CD4-positive, alpha-beta T cell (primary cell): ENCODE data around the gene HRH3. TPM values are rescaled to one million over a fixed set of nuclear protein-coding genes. Genes with fewer than 3 reads are reported as not detected.

Experiments used
- ATAC-seq: fragments of 200-7000 bp; cut with Tn5 transposase; one replicate; pipeline ENCODE4 v1.10.0; 2022; ENCODE audit warnings: mild to moderate bottlenecking; ENCODE audit not compliant: poor library complexity
- CTCF ChIA-PET: fragments of 350-600 bp; sonication (Branson Sonifier 250); formaldehyde crosslinking; loops from one replicate; lab custom pipeline; 2021; ENCODE audit warnings: antibody characterized with exemption, inconsistent platforms; lab: Charles Lee
- POLR2A ChIA-PET: fragments of 350-600 bp; sonication (Branson Sonifier 250); formaldehyde crosslinking; loops from one replicate; lab custom pipeline; 2021; ENCODE audit warnings: antibody characterized with exemption, inconsistent platforms; lab: Charles Lee
- DNase-seq, 14 experiments: peaks; one replicate each; pipeline ENCODE4 v3.0.0-alpha.2; 2013 to 2020; ENCODE audit warnings: mixed read lengths in 2 of 14
- H3K27ac ChIP-seq, 2 donors: one replicate each; pipeline versions ENCODE4 v1.5.1 to v1.7.0; 2013; ENCODE audit warnings: low read length in 2 of 2, low read depth in 1 of 2, mild to moderate bottlenecking in 1 of 2
- H3K27me3 ChIP-seq, 2 experiments: 1 replicate in 1 of 2; 2 replicates in 1 of 2; pipeline versions ENCODE4 v1.6.1 to v1.7.0; 2013; ENCODE audit warnings: low read length in 2 of 2, control low read depth in 1 of 2, mild to moderate bottlenecking in 1 of 2, moderate library complexity in 1 of 2; ENCODE audit not compliant: insufficient read depth in 2 of 2, control insufficient read depth in 1 of 2
- H3K36me3 ChIP-seq: one replicate; pipeline ENCODE4 v1.6.1; 2013; ENCODE audit warnings: low read length, control low read depth; ENCODE audit not compliant: insufficient read depth
- H3K4me1 ChIP-seq: one replicate; pipeline ENCODE4 v1.6.1; 2013; ENCODE audit warnings: low read length, control low read depth; ENCODE audit not compliant: insufficient read depth
- H3K4me3 ChIP-seq: one replicate; pipeline ENCODE4 v1.5.1; 2013; ENCODE audit warnings: mild to moderate bottlenecking, low read length, moderate library complexity
- H3K9me3 ChIP-seq, 2 experiments: 1 replicate in 1 of 2; 2 replicates in 1 of 2; pipeline versions ENCODE4 v1.6.1 to v1.7.0; 2013; ENCODE audit warnings: low read length in 2 of 2, mild to moderate bottlenecking in 2 of 2, control low read depth in 1 of 2, moderate library complexity in 1 of 2; ENCODE audit not compliant: control insufficient read depth in 1 of 2, insufficient read depth in 1 of 2
- H3K27ac Mint-ChIP-seq: one replicate; pipeline ENCODE4 v1.8.0; 2020; ENCODE audit warnings: mixed read lengths
- H3K27me3 Mint-ChIP-seq: one replicate; pipeline ENCODE4 v1.8.0; 2021; ENCODE audit warnings: mixed read lengths
- H3K36me3 Mint-ChIP-seq: one replicate; pipeline ENCODE4 v1.8.0; 2021; ENCODE audit warnings: low read depth, mixed read lengths
- H3K4me1 Mint-ChIP-seq: one replicate; pipeline ENCODE4 v1.8.0; 2021; ENCODE audit warnings: low read depth, mixed read lengths
- H3K4me3 Mint-ChIP-seq: one replicate; pipeline ENCODE4 v1.8.0; 2020; ENCODE audit warnings: mild to moderate bottlenecking, mixed read lengths
- H3K9me3 Mint-ChIP-seq: one replicate; pipeline ENCODE4 v1.8.0; 2020; ENCODE audit warnings: mixed read lengths
- intact Hi-C, 2 experiments: fragments of 100-400 bp; cut with DNase I in 1 of 2; cut with micrococcal nuclease in 1 of 2; formaldehyde crosslinking; loops; one replicate each; pipeline versions ENCODE4 v1.15.1 to v1.9.0; 2023 to 2025; cut with DNase I, micrococcal nuclease
- total RNA-seq, 174 experiments: library from RNA in 2 of 174; stranded (reverse) in 2 of 174; gene quantifications; one replicate each; pipeline ENCODE4 v1.2.3 and lab custom pipeline; 2021 to 2026
- TF ChIP-seq, protein P1 (sequence below): fragments of 200-600 bp; IDR thresholded peaks from one replicate; pipeline ENCODE4 v1.8.0; 2022; ENCODE audit warnings: antibody characterized with exemption, mild to moderate bottlenecking

Gene HRH3
- total RNA-seq, 2 experiments from 2014 or later = not detected

DNA sequence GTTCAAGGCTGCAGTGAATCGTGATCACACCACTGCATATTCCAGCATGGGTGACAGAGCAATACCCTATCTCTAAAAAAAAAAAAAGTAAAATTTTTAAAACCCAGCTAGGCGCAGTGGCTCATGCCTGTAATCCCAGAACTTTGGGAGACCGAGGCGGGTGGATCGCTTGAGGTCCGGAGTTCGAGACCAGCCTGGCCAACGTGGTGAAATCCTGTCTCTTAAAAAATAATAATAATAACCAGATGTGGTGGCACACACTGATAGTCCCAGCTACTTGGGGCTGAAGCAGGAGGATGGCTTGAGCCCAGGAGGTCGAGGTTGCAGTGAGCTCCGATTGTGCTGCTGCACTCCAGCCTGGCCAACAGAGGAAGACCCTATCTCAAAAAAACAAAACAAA lies 23.8 kb downstream of the HRH3 start:
- Mint-ChIP-seq H3K4me3 (no peak overlapping the region), H3K9me3 (no peaks in the 10 kb centered on the region), H3K4me1 (no peaks in the 10 kb centered on the region), H3K27ac (no peak overlapping the region), H3K27me3 (no peaks in the 10 kb centered on the region), H3K36me3 (peaks cover 53% of the 10 kb centered on the region)
- Histone ChIP-seq H3K27me3 (no peaks in the 10 kb centered on the region), H3K4me1 (no peaks in the 10 kb centered on the region), H3K9me3 (no peaks in the 10 kb centered on the region), H3K4me3 (no peak overlapping the region), H3K27ac (no peak overlapping the region), H3K36me3 (peaks cover 65% of the 10 kb centered on the region)
- TF ChIP-seq, protein P1, sequence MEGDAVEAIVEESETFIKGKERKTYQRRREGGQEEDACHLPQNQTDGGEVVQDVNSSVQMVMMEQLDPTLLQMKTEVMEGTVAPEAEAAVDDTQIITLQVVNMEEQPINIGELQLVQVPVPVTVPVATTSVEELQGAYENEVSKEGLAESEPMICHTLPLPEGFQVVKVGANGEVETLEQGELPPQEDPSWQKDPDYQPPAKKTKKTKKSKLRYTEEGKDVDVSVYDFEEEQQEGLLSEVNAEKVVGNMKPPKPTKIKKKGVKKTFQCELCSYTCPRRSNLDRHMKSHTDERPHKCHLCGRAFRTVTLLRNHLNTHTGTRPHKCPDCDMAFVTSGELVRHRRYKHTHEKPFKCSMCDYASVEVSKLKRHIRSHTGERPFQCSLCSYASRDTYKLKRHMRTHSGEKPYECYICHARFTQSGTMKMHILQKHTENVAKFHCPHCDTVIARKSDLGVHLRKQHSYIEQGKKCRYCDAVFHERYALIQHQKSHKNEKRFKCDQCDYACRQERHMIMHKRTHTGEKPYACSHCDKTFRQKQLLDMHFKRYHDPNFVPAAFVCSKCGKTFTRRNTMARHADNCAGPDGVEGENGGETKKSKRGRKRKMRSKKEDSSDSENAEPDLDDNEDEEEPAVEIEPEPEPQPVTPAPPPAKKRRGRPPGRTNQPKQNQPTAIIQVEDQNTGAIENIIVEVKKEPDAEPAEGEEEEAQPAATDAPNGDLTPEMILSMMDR = no peak
- intact Hi-C loops = no loop called here
- DNase-seq (no peak), ATAC-seq (no peak)
- ChIA-PET POLR2A (interaction anchor here (0.6 kb wide), 1 partner anchor 381 kb away, joined by 3 read pairs; no protein-coding TSS in a partner anchor), CTCF (no interaction called here)

DNA sequence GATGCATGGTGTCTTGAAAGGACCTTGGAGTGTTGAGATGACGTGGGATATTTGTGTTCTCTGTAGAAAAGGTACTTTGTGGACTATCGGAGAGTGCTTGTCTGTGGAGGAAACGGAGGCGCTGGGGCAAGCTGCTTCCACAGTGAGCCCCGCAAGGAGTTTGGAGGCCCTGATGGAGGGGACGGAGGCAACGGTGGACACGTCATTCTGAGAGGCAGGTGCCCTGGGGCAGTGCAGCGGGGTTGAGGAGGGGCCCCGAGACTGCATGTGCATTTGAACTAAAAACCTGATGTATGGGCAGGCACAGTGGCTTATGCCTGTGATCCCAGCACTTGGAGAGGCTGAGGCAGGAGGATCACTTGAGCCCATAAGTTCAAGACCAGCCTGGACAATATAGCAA lies 24.3 kb downstream of the HRH3 start:
- Histone ChIP-seq H3K27ac (no peak overlapping the region), H3K4me3 (no peak overlapping the region), H3K27me3 (no peaks in the 10 kb centered on the region), H3K4me1 (no peaks in the 10 kb centered on the region), H3K9me3 (no peaks in the 10 kb centered on the region), H3K36me3 (peaks cover 65% of the 10 kb centered on the region)
- Mint-ChIP-seq H3K36me3 (peaks cover 51% of the 10 kb centered on the region), H3K9me3 (no peaks in the 10 kb centered on the region), H3K4me3 (no peak overlapping the region), H3K27me3 (no peaks in the 10 kb centered on the region), H3K27ac (no peak overlapping the region), H3K4me1 (no peaks in the 10 kb centered on the region)
- intact Hi-C loops = no loop called here
- TF ChIP-seq, protein P1 = no peak
- ATAC-seq = no peak
- DNase-seq = no peak
- ChIA-PET POLR2A (interaction anchor here (0.6 kb wide), 1 partner anchor 382 kb away, joined by 3 read pairs; no protein-coding TSS in a partner anchor), CTCF (no interaction called here)

DNA sequence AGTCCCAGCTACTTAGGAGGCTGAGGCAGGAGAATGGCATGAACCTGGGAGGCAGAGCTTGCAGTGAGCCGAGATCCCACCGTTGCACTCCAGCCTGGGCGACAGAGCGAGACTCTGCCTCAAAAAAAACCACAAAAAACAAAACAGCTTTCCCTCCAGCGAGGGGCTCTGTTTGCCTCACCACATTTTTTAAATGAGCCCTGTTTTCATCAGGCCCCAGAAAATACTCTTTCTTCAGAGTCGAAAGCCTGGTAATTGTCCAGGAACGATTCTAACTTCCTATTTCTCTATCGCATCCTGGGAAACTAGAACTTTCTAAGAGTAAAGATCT lies 25.0 kb downstream of the HRH3 start:
- Histone ChIP-seq H3K27ac (no peak overlapping the region), H3K4me3 (no peak overlapping the region), H3K9me3 (no peaks in the 10 kb centered on the region), H3K36me3 (peaks cover 62% of the 10 kb centered on the region), H3K27me3 (no peaks in the 10 kb centered on the region), H3K4me1 (no peaks in the 10 kb centered on the region)
- POLR2A ChIA-PET = no interaction called here
- intact Hi-C loops = no loop called here
- no peaks in the 10 kb centered on the region for H3K27me3 Mint-ChIP-seq
- no peak for DNase-seq
- peaks cover 51% of the 10 kb centered on the region for H3K36me3 Mint-ChIP-seq
- H3K27ac Mint-ChIP-seq = no peak overlapping the region
- TF ChIP-seq, protein P1 = no peak
- no peaks in the 10 kb centered on the region for H3K9me3 Mint-ChIP-seq
- no peak for ATAC-seq
- CTCF ChIA-PET = no interaction called here
- H3K4me3 Mint-ChIP-seq = no peak overlapping the region
- H3K4me1 Mint-ChIP-seq = no peaks in the 10 kb centered on the region
